GM18907 (cell line): ENCODE data around the gene SLC4A8.
"Not testable (repeated sequence)": the region's sequence is repeated elsewhere in the genome, so short reads cannot be mapped to it uniquely, and the experiment has no call there.

Source experiments
- ATAC-seq: cut with Tn5 transposase; IDR thresholded peaks from one replicate; pipeline ENCODE4 v1.9.1; 2021; ENCODE audit warnings: mild to moderate bottlenecking, moderate library complexity; ENCODE audit not compliant: unreplicated experiment

Gene SLC4A8

DNA sequence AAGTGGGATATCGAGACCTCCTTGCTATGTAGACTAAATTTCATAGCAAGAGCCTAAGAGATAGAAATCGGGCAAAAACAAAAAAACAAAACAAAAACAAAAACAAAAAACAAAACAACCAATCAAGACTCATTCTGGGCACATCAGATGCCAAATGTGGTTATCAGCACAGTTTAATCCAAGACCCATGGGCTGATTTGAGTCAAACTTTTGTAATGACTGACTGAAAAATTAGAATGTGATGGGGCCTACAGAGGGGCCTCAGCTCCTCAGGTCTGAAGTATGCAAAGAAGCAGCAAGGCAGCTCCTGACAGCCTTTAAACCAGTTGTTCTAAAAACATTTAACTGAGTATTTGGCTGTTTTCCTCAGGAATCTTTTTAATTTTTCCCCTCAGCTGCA lies 49.3 kb downstream of the SLC4A8 start:
- ATAC-seq, result no peak

DNA sequence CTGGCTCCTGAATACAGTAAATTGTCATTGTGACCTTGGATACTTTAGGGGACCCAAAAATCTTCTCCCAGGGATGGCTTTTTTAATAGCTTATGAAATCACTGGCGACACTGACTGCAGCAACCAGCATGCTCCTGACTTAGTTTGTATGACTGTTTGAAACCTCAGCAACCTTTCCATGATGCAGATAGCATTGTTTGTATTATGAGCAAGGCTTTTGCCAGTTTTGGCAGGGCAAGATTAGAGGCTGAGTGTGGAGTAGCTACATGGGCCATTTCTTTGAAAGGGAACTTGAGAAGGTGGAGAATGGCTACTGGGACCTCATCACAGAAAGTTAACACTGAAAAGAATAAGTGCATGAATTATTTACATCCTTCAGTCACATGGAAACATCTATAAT lies 50.9 kb downstream of the SLC4A8 start:
- ATAC-seq, result no peak

DNA sequence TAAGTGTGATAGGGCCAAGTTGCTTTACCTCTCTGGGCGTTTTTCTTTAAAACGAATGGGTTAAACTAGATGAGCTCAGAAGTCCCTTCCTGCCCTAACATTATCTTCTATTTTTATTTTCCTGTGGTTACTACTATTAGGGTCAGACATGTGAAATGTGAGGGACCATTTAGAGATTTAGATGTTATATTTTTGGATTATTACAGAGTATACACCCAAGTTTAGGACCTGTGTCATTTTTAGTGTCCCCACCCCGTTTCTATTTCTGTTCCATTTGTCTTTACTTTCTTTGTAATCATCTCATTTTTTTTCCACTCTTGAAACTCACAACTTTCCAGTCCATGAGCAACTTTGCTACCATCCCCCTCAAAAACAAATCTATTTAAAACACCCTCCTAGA lies 56.3 kb downstream of the SLC4A8 start:
- no peak for ATAC-seq

DNA sequence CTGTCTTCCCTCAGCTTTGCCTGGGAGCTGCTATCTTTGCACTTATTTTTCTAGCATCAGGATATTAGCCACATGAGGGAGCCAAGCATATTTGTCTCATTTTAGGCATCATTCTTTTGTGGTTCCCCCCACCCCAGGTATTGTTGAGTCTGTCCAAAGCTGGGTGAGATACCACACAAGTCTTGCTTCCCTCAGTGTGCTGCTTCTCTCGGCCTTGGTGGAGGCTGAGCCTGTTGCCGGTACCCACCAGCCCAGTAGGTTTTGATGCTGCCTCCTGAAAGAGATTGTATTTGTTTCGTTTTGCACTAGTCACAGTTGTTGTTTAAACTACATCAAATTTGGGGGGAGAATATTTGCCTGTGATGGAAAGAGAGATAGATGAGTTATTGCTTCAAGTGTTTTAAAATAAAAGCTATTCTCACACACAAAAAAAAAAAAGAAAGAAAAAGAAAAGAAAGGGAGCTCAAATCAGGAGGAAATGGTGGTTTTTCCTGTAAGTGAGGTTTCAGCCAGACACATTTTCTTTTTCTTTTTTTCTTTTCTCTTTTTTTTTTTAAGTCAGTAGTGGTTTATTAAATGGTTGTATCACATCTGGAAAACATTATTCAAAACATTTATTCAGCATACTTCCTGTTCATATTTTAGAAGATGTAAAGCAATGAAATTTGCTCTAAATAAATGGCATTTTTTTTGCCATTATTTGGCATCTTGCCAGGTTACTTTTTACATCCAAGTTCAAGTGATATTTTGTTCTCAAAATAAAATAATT lies 58.5 kb downstream of the SLC4A8 start:
- ATAC-seq, result no peak

DNA sequence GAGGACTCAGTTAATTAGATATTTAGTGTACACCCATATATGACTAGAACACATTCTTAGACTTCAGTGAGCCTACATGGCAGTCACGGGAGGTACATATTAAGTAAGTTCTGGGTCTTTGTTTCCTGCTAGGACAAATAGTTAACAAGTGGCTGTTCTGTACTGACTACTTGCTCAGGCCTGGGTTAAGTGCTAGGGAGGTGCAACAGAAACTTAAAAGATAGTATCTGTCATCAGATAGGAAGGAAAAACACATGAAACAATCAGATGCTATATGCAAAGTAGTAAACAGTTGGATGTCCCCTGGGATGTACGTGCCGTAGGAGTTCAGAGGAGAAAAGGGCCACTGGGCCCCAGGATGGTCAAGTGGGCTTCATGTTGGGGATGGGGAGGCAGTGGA lies 59.5 kb downstream of the SLC4A8 start:
- ATAC-seq, result no peak

DNA sequence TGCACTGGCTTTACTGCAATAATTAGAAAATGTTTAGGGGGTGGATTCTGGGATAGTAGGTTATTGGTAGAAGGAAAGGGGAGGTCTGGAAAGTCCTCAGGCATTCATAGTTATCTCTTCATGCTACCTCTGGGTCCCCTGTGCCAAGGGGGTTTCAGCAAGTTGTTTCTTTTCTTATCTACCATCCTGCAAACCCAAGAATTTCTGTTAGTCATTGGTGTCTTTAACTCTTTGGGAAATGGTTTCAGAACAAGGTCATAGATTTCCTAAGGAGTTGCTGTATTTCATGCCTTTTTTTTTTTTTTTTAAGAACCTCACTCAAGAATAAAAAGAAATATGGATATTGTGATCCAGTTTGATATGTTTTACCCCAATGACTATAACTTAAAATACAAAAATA lies 63.6 kb downstream of the SLC4A8 start:
- ATAC-seq, result no peak

DNA sequence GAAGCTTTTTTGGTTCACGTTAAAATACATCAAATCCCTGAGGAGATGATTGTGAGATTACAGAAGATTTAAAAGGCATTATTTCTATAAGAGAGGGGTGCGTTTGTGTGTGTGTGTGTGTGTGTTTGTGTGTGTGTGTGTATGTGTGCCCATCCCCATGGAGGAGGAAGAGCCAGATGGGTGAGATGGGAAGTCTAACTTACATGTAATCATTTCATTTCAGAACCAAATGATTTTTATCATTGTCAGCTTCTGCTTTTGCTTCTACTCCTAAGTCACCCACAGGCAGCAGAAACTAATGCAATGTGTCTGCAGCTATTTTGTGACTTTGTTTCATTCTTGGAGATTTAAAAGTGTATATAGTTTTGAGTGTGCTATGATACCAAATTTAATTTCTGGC lies 68.7 kb downstream of the SLC4A8 start:
- ATAC-seq, result no peak

DNA sequence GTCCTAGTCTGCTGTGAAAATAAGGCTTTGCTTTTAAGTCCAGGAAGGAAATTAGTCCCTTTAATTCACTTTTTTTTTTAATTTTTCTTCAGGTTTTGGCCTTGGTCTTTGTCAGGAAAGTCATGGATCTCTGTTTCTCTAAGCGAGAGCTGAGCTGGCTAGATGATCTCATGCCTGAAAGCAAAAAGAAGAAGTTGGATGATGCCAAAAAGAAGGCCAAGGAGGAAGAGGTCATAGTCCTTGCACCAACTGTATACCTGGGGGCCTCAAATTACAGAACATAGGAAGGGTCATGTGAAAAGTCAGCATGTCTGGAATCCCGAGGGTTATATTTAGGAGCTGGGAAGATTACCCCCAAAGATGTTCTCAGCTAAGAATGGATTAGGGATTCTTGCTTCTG lies 72.3 kb downstream of the SLC4A8 start:
- no peak for ATAC-seq

DNA sequence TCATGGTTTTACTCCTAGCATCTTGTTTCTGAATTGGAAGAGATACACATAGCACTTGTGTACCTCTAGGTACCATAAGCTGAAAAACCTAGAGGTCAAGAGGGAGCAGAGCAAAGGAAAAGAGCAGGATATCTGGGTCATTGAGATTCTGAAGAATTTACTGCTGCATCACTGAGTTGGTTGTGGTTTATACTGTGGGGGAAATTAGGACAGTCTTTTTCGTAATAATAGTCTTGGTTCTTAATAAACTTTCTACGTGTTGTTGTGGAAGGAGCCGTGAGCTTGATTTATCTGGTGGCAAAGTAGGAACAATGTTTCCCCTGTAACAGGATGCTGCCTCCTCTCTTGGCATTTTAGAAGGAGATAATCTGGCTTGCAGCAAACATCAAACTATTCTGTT lies 80.2 kb downstream of the SLC4A8 start:
- ATAC-seq, result no peak

DNA sequence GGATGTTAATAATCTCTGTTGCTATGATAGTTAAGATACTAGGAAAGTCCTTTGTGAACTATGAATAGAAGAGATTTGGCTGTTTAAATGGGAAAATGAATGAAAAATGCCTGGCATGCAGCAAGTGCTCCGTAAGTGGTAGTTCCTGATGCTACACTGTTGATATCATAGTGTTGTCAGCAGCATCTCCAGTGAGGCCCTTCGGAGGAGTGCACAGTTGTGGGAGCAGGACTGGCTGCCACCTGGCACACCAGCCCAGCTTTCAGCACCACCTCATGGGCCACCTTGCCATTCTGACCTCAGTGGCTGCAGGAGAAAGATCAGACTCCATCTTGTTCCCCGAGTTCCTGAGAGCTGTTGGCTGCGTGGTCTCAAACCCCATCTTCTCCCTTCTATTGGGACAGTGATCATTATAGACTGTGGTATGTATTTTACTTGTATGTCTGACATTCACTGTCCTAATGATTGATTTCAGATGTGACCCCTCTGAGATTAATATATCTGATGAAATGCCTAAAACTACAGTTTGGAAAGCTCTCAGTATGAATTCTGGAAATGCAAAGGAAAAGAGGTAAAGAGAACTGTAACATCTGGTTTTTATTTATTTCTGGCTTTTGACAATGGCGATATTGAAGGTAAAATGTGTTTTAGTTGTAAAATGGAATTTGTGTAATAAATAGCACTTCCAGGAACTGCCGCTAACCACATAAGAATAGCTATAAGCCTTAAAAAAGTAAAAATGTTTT lies 80.9 kb downstream of the SLC4A8 start:
- no peak for ATAC-seq

DNA sequence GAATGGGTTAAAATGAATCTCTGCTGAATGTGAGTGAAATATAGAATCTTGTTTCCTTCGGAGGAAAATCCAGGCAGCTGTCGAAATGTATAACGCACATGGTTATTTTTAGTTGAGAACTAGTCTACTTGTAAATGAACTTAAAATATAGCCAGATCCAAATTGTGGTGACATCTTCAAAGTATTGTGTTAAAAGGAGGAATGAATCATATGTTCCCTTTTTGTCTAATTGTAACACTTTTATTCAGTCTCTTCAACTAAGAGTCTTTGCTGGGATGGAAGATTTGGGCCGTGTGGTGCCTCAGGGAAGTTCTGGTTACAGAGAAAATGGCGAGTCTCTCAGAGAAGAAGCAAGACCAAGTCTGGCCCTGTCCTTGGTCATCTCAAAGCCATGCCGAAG lies 82.5 kb downstream of the SLC4A8 start:
- ATAC-seq, result no peak

DNA sequence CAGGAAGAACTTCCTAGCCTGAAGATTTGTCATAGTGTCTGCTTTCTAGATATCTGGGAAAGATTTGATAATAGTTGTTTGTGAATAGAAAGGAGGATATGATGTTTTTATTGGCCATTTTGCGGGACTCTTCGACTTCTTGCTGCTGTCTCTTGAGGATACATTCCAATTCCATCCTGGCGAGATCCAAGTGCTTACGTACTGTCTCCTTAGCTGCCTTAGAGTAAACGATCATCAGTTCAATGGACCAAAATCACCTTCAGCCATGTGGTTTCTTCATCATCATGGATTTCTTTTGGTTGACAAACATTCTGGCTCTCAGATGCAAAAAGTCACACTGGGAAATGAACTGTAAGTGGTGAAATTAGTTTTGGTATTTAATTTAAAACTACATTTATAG lies 83.7 kb downstream of the SLC4A8 start:
- ATAC-seq, result no peak

DNA sequence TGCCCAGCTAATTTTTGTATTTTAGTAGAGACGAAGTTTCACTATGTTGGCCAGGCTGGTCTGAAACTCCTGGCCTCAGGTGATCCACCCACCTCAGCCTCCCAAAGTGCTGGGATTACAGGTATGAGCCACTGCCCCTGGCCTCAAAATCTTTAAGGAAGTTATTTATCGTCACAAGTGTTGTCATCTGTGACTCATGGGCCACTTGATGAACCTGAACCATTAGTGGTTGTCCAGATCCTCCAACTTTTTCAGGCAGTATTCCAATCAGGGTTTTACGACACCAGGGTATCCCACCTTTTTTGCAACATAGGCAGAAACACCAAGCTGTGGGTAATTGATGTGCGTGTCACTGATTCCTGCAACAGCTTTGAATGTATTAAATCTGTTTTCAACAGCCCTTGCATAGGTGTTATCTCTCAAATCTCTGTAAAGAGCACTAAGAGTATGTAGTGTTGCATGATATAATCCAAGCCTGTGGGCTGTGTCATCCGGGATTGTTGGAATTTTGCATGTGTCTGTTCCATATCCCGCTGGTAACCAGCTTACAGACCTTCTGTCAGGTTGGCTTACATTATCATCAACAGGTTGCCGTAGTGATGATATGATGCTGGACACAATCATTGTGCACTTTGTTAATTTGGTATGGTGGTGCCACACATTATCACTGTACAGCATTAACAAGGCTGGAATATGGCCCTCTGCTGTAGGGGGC lies 87.1 kb downstream of the SLC4A8 start:
- no peak for ATAC-seq

DNA sequence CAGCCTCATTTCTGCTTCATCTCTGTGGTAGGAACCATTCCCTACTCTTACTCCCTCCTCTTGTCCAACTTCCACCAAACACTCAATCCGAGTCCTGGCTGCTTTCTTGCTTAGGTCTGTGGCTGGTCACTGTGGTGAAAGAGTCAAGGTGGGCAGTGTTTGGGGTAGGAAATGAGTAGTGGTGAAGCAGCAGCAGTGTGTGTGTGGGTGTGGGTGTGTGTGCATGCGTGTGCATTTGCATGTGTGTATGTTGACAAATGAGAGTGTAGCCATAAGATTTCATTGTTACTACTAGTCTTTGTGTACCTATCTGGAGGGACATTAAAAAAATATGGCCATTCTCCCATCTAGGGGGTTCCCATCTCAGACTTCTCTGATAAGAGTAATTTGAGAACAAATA lies 87.8 kb downstream of the SLC4A8 start:
- ATAC-seq, result no peak

DNA sequence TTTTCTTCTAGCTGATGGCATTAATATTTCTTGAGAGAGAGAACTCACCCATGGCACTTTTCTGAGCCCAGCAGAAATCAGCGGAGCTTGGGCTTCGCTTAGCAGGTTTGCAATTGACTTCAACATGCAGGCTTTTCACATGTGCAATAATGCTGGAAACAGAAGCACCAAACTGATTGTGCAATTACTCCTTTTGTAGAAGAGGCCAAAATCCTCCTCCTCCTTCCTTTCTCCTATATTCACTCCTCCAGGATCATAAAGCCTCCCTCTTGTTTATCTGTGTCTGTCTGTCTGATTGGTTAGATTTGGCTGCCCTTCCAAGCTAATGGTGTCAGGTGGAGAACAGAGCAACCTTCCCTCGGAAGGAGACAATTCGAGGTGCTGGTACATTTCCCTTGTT lies 90.4 kb downstream of the SLC4A8 start:
- ATAC-seq, result not testable (repeated sequence)

DNA sequence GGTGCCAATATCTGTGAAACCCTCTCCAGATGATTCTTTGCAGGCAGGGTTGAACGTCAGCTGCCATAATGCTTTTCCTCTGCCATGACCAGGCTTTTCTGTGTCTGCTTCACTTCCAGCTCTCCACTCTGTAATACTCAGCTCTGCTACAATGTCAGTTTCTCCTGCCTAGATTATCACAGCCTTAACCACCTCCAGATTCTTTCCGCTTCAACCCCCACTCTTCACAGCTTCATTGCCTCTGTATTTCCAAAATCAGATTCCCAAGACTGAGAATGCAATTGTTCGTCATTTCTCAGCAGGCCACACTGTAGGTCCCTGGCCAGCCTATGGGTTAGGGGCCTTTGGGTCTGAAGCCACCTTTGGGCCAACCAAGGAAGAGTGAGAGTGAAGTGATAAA lies 92.7 kb downstream of the SLC4A8 start:
- no peak for ATAC-seq

DNA sequence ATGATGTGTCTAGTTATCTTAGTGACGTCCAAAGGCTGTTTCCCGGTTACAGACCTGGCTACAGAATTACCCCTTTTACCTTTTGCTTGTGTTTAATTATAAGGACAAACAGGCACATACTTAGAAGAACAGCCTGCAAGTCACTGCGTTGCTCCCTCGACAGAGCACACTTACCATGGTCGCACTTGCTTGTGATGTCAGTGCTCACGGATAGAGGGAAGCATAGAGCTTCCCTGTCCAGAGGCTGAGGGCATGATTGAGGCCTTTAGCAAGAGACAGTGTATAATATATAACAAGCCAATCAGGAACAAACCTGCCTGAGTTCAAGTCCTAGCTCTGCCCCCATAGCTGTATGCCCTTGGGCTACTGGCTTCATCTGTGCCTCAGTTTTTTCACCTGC lies 93.2 kb downstream of the SLC4A8 start:
- ATAC-seq, result no peak

DNA sequence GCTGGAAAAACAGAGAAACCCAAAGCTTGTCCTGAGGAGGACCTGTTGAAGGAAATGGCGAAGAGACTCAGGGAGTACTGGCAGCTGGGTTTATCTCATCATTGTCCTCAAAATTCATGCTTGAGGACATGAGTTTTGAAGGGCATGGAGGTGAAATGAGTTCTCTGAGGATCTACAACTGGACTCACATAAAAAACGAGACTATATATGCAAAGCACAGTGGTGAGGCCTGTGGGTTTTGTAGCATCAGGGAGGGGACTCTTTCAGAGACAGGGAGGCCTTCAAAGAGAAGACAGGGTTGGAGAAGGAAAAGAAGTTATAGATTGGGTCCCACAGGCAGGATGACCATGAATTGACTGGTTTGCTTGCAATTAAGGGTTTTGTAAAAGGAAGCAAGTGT lies 95.1 kb downstream of the SLC4A8 start:
- ATAC-seq, result no peak

DNA sequence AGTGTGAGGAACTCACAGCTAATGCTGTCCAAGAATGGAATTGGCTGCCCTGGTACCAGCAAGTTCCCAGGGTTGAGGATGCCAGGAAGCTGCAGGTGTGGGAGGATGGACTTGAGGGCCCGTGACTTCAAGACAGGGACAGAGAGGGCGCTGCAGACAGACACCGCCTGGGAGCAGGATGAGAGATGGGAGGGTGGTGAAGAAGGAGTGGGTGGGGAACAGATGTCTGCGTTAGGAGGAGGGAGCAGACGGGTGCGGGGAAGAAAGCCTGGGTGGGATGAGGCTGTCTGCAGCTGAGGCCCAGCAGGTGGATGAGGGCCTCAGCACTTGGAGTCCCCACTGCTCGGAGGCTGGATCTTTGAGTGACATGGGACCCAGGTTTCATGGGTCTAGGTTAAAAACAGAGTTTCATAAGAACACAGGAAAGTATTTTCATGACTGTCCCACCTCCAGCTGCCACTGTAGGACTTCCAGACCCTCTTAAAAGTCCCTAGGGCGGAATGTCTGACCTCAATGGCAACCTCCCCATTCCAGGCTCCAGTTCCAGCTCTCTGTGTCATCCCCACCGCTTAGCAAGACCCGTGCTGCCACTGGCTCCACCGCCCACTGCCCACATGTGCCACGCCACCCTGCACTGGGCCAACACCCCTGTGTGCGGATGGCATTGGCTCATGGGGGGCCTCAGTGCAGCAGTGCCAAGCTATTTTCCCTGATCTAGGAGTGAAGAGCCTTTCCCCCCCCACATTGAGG lies 96.1 kb downstream of the SLC4A8 start:
- ATAC-seq, result no peak

DNA sequence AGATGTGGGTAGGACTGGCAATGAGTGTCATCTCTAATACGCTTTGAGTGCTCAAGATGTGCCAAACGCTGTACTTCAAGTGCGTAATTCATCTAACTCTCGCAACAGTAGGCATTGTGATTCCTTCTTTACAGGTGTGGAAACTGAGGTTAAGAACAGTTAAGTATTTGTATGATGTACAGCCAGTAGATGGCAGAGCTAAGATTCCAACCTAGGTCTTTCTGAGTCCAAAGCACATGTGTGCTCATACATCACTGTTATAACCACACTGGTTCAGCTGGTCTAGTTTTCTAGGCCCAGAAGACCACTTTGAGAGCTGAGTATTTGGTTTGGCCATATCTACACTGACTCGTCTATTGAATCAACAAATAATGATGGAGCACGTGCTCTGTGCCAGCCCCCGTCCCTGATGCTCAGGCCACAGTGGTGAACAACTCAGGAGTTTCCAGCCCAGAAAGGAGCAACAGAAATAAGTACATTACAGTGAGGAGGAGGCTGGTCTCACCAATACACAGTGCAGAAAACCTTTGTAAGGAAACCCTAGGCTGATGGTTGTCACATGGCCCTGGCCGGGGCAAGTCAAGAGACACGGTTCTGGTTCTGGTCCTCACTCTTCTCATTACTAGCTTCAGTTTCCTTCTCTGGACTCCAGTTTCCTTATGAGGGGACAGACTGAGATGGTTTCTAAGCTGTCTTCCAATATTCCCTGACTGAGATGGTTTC lies 97.1 kb downstream of the SLC4A8 start:
- no peak for ATAC-seq

DNA sequence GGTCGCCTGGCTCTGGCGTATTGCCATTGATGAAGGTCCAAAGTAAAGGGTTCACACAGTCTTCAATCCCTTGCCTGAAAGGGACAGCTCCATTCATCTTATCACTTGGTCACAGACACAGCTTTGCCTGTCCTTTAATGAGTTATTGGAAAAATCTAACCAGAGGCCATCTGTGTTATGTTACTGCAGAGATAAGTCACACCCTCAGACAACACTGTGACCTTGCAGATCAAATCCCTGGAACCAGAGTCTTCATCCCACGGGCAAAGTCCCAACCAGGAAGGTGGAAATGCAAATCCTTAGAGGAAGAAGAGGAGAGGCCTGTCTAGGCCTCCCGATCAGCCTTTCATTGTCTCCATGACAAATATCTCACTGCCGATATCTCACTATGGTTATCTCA lies 98.1 kb downstream of the SLC4A8 start:
- no peak for ATAC-seq
